H9 (cell line): Measurements from ENCODE around the gene SYNPO2. TPM values are rescaled to one million over a fixed set of nuclear protein-coding genes. Genes with fewer than 3 reads are reported as not detected.
A peak's percentile ranks its signal among the peaks of the same experiment; 100 is the strongest.

Experiments used
- DNase-seq: peaks from one replicate; pipeline ENCODE4 v3.0.0-alpha.2; 2017
- H2AFZ ChIP-seq: one replicate; pipeline ENCODE4 v1.6.1; 2013; ENCODE audit warnings: mild to moderate bottlenecking, low read length, control low read depth, moderate library complexity
- H2AK5ac ChIP-seq: 2 replicates; pipeline ENCODE4 v1.6.1; 2013; ENCODE audit warnings: low read length, control low read depth, mixed read lengths; ENCODE audit not compliant: insufficient read length
- H2BK120ac ChIP-seq: one replicate; pipeline ENCODE4 v1.6.1; 2013; ENCODE audit warnings: low read depth, mild to moderate bottlenecking, low read length, control low read depth, inconsistent platforms; ENCODE audit not compliant: poor library complexity, severe bottlenecking
- H2BK12ac ChIP-seq: 2 replicates; pipeline ENCODE4 v1.6.1; 2013; ENCODE audit warnings: low read length, control low read depth, mixed read lengths, low read depth; ENCODE audit not compliant: insufficient read length
- H2BK15ac ChIP-seq: 2 replicates; pipeline ENCODE4 v1.6.1; 2013; ENCODE audit warnings: low read depth, low read length, control low read depth
- H2BK20ac ChIP-seq: one replicate; pipeline ENCODE4 v1.6.1; 2013; ENCODE audit warnings: low read depth, mild to moderate bottlenecking, low read length, control low read depth, inconsistent platforms; ENCODE audit not compliant: poor library complexity, severe bottlenecking
- H2BK5ac ChIP-seq: 2 replicates; pipeline ENCODE4 v1.6.1; 2013; ENCODE audit warnings: low read length, control low read depth, mixed read lengths; ENCODE audit not compliant: insufficient read length
- H3K14ac ChIP-seq: 2 replicates; pipeline ENCODE4 v1.6.1; 2013; ENCODE audit warnings: low read length, control low read depth; ENCODE audit not compliant: insufficient read depth
- H3K18ac ChIP-seq: 2 replicates; pipeline ENCODE4 v1.6.1; 2013; ENCODE audit warnings: low read depth, mild to moderate bottlenecking, mixed read lengths, low read length, control low read depth; ENCODE audit not compliant: insufficient read length
- H3K23ac ChIP-seq: 2 replicates; pipeline ENCODE4 v1.6.1; 2013; ENCODE audit warnings: low read length, control low read depth, mixed read lengths, low read depth; ENCODE audit not compliant: insufficient read length
- H3K23me2 ChIP-seq: 2 replicates; pipeline ENCODE4 v1.6.1; 2013; ENCODE audit warnings: low read depth, mild to moderate bottlenecking, mixed read lengths, low read length, control low read depth; ENCODE audit not compliant: insufficient read length, poor library complexity, severe bottlenecking
- H3K27ac ChIP-seq: 2 replicates; pipeline ENCODE4 v1.5.1; 2013; ENCODE audit warnings: low read length, control low read depth, mixed read lengths, low read depth; ENCODE audit not compliant: insufficient read length
- H3K27me3 ChIP-seq: 2 replicates; pipeline ENCODE4 v1.6.1; 2013; ENCODE audit warnings: low read length, control low read depth, inconsistent platforms; ENCODE audit not compliant: insufficient read depth
- H3K4ac ChIP-seq: 2 replicates; pipeline ENCODE4 v1.6.1; 2013; ENCODE audit warnings: low read depth, mild to moderate bottlenecking, control low read depth, inconsistent platforms, low read length, moderate library complexity
- H3K4me1 ChIP-seq: 2 replicates; pipeline ENCODE4 v1.6.1; 2013; ENCODE audit warnings: low read length, control low read depth, inconsistent platforms; ENCODE audit not compliant: insufficient read depth
- H3K4me2 ChIP-seq: 2 replicates; pipeline ENCODE4 v1.6.1; 2013; ENCODE audit warnings: low read length, control low read depth, mixed read lengths; ENCODE audit not compliant: insufficient read length, insufficient read depth
- H3K56ac ChIP-seq: 2 replicates; pipeline ENCODE4 v1.6.1; 2013; ENCODE audit warnings: low read depth, mild to moderate bottlenecking, mixed read lengths, low read length, control low read depth; ENCODE audit not compliant: insufficient read length
- H3K79me1 ChIP-seq: 2 replicates; pipeline ENCODE4 v1.6.1; 2013; ENCODE audit warnings: low read depth, mild to moderate bottlenecking, moderate library complexity, low read length, control low read depth, inconsistent platforms; ENCODE audit not compliant: insufficient read depth, poor library complexity, severe bottlenecking
- H3K79me2 ChIP-seq: 2 replicates; pipeline ENCODE4 v1.6.1; 2013; ENCODE audit warnings: low read length, control low read depth, inconsistent platforms; ENCODE audit not compliant: insufficient read depth
- H3K9ac ChIP-seq: 2 replicates; pipeline ENCODE4 v1.6.1; 2013; ENCODE audit warnings: low read length, control low read depth, mixed read lengths; ENCODE audit not compliant: insufficient read length; ENCODE audit errors: extremely low read depth
- H3K9me3 ChIP-seq: one replicate; pipeline ENCODE4 v1.6.1; 2013; ENCODE audit warnings: low read depth, low read length, inconsistent platforms; ENCODE audit not compliant: control insufficient read depth
- H3T11ph ChIP-seq: one replicate; pipeline ENCODE4 v1.6.1; 2013; ENCODE audit warnings: mild to moderate bottlenecking, low read length, control low read depth, inconsistent platforms
- H4K20me1 ChIP-seq: one replicate; pipeline ENCODE4 v1.6.1; 2013; ENCODE audit not compliant: control insufficient read depth, insufficient read length, insufficient read depth
- H4K5ac ChIP-seq: 2 replicates; pipeline ENCODE4 v1.6.1; 2013; ENCODE audit warnings: low read depth, mild to moderate bottlenecking, mixed read lengths, low read length, control low read depth; ENCODE audit not compliant: insufficient read length
- H4K8ac ChIP-seq: replicated peaks from 2 replicates; pipeline ENCODE4 v1.6.1; 2013; ENCODE audit warnings: low read length, control low read depth, mixed read lengths, low read depth; ENCODE audit not compliant: insufficient read length
- H4K91ac ChIP-seq: 2 replicates; pipeline ENCODE4 v1.6.1; 2013; ENCODE audit warnings: low read depth, mild to moderate bottlenecking, moderate library complexity, mixed read lengths, low read length, control low read depth; ENCODE audit not compliant: insufficient read length
- H3K27ac Mint-ChIP-seq, 3 experiments: 2 replicates in 2 of 3; 3 replicates in 1 of 3; pipeline ENCODE4 v1.8.0; 2020 to 2021; ENCODE audit warnings: mixed read lengths in 3 of 3, mild to moderate bottlenecking in 1 of 3, moderate library complexity in 1 of 3
- H3K27me3 Mint-ChIP-seq: 2 replicates; pipeline ENCODE4 v1.8.0; 2021; ENCODE audit warnings: low read depth, mild to moderate bottlenecking, moderate library complexity, mixed read lengths
- H3K36me3 Mint-ChIP-seq, 3 experiments: 2 replicates in 2 of 3; 3 replicates in 1 of 3; pipeline ENCODE4 v1.8.0; 2020 to 2021; ENCODE audit warnings: low read depth in 3 of 3, mixed read lengths in 3 of 3; ENCODE audit not compliant: insufficient read depth in 1 of 3
- H3K4me1 Mint-ChIP-seq, 2 experiments: 2 replicates each; pipeline ENCODE4 v1.8.0; 2020; ENCODE audit warnings: mixed read lengths in 2 of 2
- H3K4me3 Mint-ChIP-seq, 2 experiments: 2 replicates in 1 of 2; 3 replicates in 1 of 2; pipeline ENCODE4 v1.8.0; 2020 to 2021; ENCODE audit warnings: mild to moderate bottlenecking in 2 of 2, mixed read lengths in 2 of 2, moderate library complexity in 1 of 2
- H3K9me3 Mint-ChIP-seq, 2 experiments: 2 replicates in 1 of 2; 3 replicates in 1 of 2; pipeline ENCODE4 v1.8.0; 2020; ENCODE audit warnings: mild to moderate bottlenecking in 2 of 2, mixed read lengths in 2 of 2, moderate library complexity in 1 of 2
- WGBS: extraction: QIAGEN DNeasy Blood & Tissue Kit; methylation state at CpG from one replicate; pipeline ENCODE4 v1.1.7; 2013; ENCODE audit warnings: missing lambda C conversion rate, low lambda C conversion rate, mixed read lengths; ENCODE audit not compliant: insufficient read length; ENCODE audit errors: extremely low coverage; 5-methylcytosine and 5-hydroxymethylcytosine counted together
- total RNA-seq: library from RNA; stranded (reverse); gene quantifications from 2 replicates; pipeline ENCODE4 v1.2.1, GENCODE V29; 2021
- TF ChIP-seq, protein P1 (sequence below): fragments of 200-600 bp; sonication (generic); conservative IDR thresholded peaks from 3 replicates; pipeline ENCODE4 v1.8.0; 2021; ENCODE audit warnings: antibody characterized with exemption, mild to moderate bottlenecking

The SYNPO2 gene
- total RNA-seq, 1 experiment from 2014 or later: 1.1 TPM

DNA sequence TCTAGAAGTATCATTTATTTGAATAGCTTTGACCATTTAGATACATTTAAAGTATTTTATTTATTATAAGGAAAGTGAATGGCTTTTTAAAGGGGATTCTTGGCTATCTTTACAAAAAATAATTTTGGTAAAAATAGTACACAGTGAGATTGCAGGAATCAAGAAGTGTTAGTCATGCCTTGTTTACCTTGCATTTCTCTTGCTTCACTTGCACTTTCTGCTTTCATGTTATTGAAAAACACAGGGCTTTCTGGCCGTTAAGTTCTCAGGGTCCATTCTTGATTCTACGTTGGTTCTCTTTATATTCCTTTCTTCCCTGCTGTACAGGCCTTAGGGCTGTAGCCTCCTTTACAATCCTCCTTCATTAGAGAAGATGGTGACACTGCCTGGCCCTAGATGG lies 30.9 kb upstream of the SYNPO2 start:
- no CpG with 5 or more reads among the region's 2 CpGs for WGBS
- Histone ChIP-seq H3K9ac (no peak overlapping the region), H3K14ac (no peak overlapping the region), H3K27ac (no peak overlapping the region), H4K20me1 (no peaks in the 10 kb centered on the region), H4K91ac (no peak overlapping the region), H3K27me3 (no peaks in the 10 kb centered on the region), H2BK12ac (no peak overlapping the region), H3K9me3 (no peaks in the 10 kb centered on the region), H3K23me2 (no peaks in the 10 kb centered on the region), H3K18ac (no peak overlapping the region), H4K8ac (no peak overlapping the region), H2AK5ac (no peak overlapping the region), H3K4me1 (0 out of 2 replicates have a peak, but pooled peaks cover 3% of the 10 kb centered on the region), H3K4ac (no peak overlapping the region), H3T11ph (no peak overlapping the region), H3K56ac (no peak overlapping the region), H2BK20ac (no peak overlapping the region), H2AFZ (peak overlapping the region; percentile 70), H3K4me2 (no peak overlapping the region), H3K23ac (no peak overlapping the region), H3K79me1 (no peaks in the 10 kb centered on the region), H2BK120ac (no peak overlapping the region), H2BK15ac (no peak overlapping the region), H2BK5ac (no peak overlapping the region), H4K5ac (no peak overlapping the region), H3K79me2 (no peaks in the 10 kb centered on the region; the same call in 1 of the 2 replicates)
- H3K9me3 Mint-ChIP-seq: peaks cover 0 to 2% of the 10 kb centered on the region in 2 experiments; a peak in 2 of 5 replicates
- H3K4me3 Mint-ChIP-seq: no peak overlapping the region
- no peak for DNase-seq
- H3K36me3 Mint-ChIP-seq: peaks cover 0 to 5% (median 5%) of the 10 kb centered on the region in 3 experiments; a peak in 4 of 7 replicates
- H3K27ac Mint-ChIP-seq: no peak overlapping the region; a peak in 1 of 7 replicates
- no peaks in the 10 kb centered on the region for H3K27me3 Mint-ChIP-seq
- TF ChIP-seq, protein P1, sequence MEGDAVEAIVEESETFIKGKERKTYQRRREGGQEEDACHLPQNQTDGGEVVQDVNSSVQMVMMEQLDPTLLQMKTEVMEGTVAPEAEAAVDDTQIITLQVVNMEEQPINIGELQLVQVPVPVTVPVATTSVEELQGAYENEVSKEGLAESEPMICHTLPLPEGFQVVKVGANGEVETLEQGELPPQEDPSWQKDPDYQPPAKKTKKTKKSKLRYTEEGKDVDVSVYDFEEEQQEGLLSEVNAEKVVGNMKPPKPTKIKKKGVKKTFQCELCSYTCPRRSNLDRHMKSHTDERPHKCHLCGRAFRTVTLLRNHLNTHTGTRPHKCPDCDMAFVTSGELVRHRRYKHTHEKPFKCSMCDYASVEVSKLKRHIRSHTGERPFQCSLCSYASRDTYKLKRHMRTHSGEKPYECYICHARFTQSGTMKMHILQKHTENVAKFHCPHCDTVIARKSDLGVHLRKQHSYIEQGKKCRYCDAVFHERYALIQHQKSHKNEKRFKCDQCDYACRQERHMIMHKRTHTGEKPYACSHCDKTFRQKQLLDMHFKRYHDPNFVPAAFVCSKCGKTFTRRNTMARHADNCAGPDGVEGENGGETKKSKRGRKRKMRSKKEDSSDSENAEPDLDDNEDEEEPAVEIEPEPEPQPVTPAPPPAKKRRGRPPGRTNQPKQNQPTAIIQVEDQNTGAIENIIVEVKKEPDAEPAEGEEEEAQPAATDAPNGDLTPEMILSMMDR: no peak
- peaks cover 5 to 15% of the 10 kb centered on the region in 2 experiments for H3K4me1 Mint-ChIP-seq
